ENCODE results near the gene CHST8. TPM values are rescaled to one million over a fixed set of nuclear protein-coding genes. Genes with fewer than 3 reads are reported as not detected.

Gene CHST8
- total RNA-seq, 1 experiment from 2014 or later = not detected

DNA sequence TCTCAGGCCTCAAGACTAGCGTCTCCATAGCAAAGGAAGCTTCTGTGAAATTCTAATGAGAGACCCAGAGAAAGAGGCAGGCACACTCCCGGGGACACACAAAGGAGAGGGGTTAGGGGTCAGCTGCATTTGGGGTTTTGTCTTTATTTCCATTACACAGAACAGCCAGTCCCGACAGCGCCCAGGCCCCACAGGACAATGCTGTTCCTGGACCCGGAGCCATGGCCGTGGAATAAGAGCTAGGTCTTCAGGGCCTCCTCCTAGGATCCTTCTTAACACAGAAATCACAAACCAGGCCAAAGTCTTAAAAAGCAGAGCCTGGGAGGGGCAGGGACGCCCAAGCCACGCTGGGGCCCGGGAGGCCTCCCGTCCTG, 197.7 kb downstream of the CHST8 start:
- no peaks in the 10 kb centered on the region for H3K36me3 ChIP-seq (ENCODE audit: control insufficient read depth, insufficient read depth, low read length)
- no peak for DNase-seq
- intact Hi-C loops (cut with micrococcal nuclease; ENCODE audit: unreplicated experiment) = no loop called here
- H3K9me3 Mint-ChIP-seq (ENCODE audit: unreplicated experiment) = no peaks in the 10 kb centered on the region
- peak overlapping the region; percentile 38 for H3K4me3 ChIP-seq (ENCODE audit: low read depth, low read length)
- no peaks in the 10 kb centered on the region for H3K36me3 Mint-ChIP-seq (ENCODE audit: insufficient read depth, unreplicated experiment)
- no peaks in the 10 kb centered on the region for H3K4me1 Mint-ChIP-seq (ENCODE audit: low read depth, unreplicated experiment)
- TF ChIP-seq, protein P1, sequence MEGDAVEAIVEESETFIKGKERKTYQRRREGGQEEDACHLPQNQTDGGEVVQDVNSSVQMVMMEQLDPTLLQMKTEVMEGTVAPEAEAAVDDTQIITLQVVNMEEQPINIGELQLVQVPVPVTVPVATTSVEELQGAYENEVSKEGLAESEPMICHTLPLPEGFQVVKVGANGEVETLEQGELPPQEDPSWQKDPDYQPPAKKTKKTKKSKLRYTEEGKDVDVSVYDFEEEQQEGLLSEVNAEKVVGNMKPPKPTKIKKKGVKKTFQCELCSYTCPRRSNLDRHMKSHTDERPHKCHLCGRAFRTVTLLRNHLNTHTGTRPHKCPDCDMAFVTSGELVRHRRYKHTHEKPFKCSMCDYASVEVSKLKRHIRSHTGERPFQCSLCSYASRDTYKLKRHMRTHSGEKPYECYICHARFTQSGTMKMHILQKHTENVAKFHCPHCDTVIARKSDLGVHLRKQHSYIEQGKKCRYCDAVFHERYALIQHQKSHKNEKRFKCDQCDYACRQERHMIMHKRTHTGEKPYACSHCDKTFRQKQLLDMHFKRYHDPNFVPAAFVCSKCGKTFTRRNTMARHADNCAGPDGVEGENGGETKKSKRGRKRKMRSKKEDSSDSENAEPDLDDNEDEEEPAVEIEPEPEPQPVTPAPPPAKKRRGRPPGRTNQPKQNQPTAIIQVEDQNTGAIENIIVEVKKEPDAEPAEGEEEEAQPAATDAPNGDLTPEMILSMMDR (IDR thresholded peaks at IDR 0.05; ENCODE audit: insufficient read depth in 1 of 2, low read depth in 1 of 2, low read length in 1 of 2, severe bottlenecking in 1 of 2, unreplicated experiment in 1 of 2) = no peak
- no peaks in the 10 kb centered on the region for H3K9me3 ChIP-seq
- CTCF ChIA-PET = interaction anchor here (0.6 to 1.5 kb wide), 3 partner anchors 9 to 42 kb away, joined by 3 to 8 read pairs (median 4); no protein-coding TSS in a partner anchor
- H3K27me3 ChIP-seq (replicated peaks; ENCODE audit: control insufficient read depth, insufficient read depth, low read length) = no peaks in the 10 kb centered on the region
- H3K27ac Mint-ChIP-seq (ENCODE audit: unreplicated experiment) = no peak overlapping the region
- H3K27me3 Mint-ChIP-seq (ENCODE audit: insufficient read depth, unreplicated experiment) = peaks cover 2% of the 10 kb centered on the region
- no TSS peak for BruUV-seq (replicated peaks)
- 0 out of 2 replicates have a peak, but pooled peaks cover 11% of the 10 kb centered on the region for H3K4me1 ChIP-seq
- H3K4me3 Mint-ChIP-seq (ENCODE audit: unreplicated experiment) = peak overlapping the region; percentile 74
- POLR2A ChIA-PET = interaction anchor here (0.6 to 0.7 kb wide), 3 partner anchors 22 to 389 kb away, joined by 3 to 5 read pairs (median 3); partner anchors contain the start of gene KCTD15

DNA sequence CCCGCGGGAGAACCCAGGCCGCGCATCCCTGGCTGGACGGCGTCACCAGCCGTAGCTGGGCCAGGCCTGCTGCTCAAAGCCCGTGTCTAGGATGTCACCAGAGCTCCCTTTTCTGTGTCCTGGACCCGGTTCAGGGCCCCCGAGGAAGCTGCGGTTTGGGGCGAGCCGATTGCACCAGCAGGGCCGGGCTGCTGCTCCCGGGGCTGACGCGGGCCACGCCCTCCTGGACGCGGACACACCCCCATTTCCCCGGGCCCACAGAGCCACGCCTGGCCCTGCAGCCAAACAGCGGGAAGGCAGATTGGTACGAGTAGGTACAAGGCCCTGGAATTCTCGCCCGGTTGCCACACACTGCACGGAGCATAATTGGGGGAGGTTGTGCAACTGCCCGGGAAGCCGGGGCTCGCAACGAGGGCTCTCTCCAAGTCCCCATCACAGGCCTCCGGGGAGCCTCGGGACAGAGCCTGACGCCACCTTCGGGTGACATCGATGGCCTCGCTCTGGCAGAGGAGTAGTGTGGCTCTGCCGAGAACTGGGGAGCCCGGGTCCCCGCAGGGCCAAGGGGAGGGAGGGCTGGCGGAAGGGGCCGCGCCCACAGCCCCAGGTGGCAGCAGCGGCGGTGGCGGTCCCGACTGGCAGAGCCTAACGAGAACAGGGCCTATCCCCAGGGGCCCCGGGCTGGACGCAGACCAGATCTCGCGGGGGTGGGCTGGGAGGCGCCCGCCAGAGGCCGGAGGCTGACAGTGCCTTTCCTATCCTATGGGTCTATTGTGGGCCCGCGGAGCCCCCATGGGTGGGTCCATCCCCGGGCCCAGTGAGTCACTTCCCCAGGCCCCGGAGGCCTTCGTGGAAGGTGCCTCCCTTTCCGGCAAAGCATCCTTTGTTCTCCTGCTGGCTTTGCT, 198.4 kb downstream of the CHST8 start:
- Mint-ChIP-seq H3K27me3 (ENCODE audit: insufficient read depth, unreplicated experiment) (peaks cover 2% of the 10 kb centered on the region), H3K36me3 (ENCODE audit: insufficient read depth, unreplicated experiment) (no peaks in the 10 kb centered on the region), H3K4me3 (ENCODE audit: unreplicated experiment) (peak overlapping the region; percentile 74), H3K9me3 (ENCODE audit: unreplicated experiment) (no peaks in the 10 kb centered on the region), H3K27ac (ENCODE audit: unreplicated experiment) (no peak overlapping the region), H3K4me1 (ENCODE audit: low read depth, unreplicated experiment) (no peaks in the 10 kb centered on the region)
- peak; percentile 73 to 77 for DNase-seq
- Histone ChIP-seq H3K4me1 (0 out of 2 replicates have a peak, but pooled peaks cover 11% of the 10 kb centered on the region), H3K9me3 (no peaks in the 10 kb centered on the region), H3K36me3 (ENCODE audit: control insufficient read depth, insufficient read depth, low read length) (no peaks in the 10 kb centered on the region), H3K27me3 (replicated peaks; ENCODE audit: control insufficient read depth, insufficient read depth, low read length) (no peaks in the 10 kb centered on the region), H3K4me3 (ENCODE audit: low read depth, low read length) (peak overlapping the region; percentile 38)
- TF ChIP-seq, protein P1 (IDR thresholded peaks at IDR 0.05; ENCODE audit: insufficient read depth in 1 of 2, low read depth in 1 of 2, low read length in 1 of 2, severe bottlenecking in 1 of 2, unreplicated experiment in 1 of 2) = no peak
- ChIA-PET POLR2A (interaction anchor here (0.6 to 0.7 kb wide), 2 partner anchors 23 to 24 kb away, joined by 3 to 5 read pairs; partner anchors contain the start of gene KCTD15), CTCF (interaction anchor here (0.6 to 1.5 kb wide), 3 partner anchors 8 to 42 kb away, joined by 3 to 8 read pairs (median 4); no protein-coding TSS in a partner anchor)
- BruUV-seq (replicated peaks) = no TSS peak
- intact Hi-C loops (cut with micrococcal nuclease; ENCODE audit: unreplicated experiment) = no loop called here

DNA sequence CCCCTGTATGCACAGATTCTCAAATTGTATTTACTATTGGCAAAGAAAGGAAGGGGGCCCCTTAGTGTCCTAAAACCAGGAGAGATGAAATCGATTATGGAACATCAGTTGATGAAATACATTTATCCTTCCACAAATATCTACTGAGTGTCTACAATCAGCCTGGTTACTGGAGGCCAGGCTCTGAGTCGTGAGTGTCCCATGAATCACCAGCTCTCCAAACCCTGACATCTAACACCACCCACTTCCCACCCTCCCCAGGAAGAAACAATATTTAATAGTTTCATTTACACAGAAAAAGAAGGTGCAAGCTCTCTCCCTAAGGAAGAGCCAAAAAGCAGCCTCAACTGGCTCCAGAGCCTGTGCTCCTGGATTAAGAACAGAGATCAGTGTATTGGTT, 200.1 kb downstream of the CHST8 start:
- intact Hi-C loops (cut with micrococcal nuclease; ENCODE audit: unreplicated experiment) = no loop called here
- ChIA-PET CTCF (no interaction called here), POLR2A (interaction anchor here (0.7 kb wide), 1 partner anchor 25 kb away, joined by 4 read pairs; the partner anchor contains the start of gene KCTD15)
- Histone ChIP-seq H3K36me3 (ENCODE audit: control insufficient read depth, insufficient read depth, low read length) (no peaks in the 10 kb centered on the region), H3K4me3 (ENCODE audit: low read depth, low read length) (no peak overlapping the region), H3K27me3 (replicated peaks; ENCODE audit: control insufficient read depth, insufficient read depth, low read length) (no peaks in the 10 kb centered on the region), H3K4me1 (0 out of 2 replicates have a peak, but pooled peaks cover 11% of the 10 kb centered on the region), H3K9me3 (no peaks in the 10 kb centered on the region)
- no peak overlapping the region for H3K27ac Mint-ChIP-seq (ENCODE audit: unreplicated experiment)
- no peaks in the 10 kb centered on the region for H3K36me3 Mint-ChIP-seq (ENCODE audit: insufficient read depth, unreplicated experiment)
- TF ChIP-seq, protein P1 (IDR thresholded peaks at IDR 0.05; ENCODE audit: insufficient read depth in 1 of 2, low read depth in 1 of 2, low read length in 1 of 2, severe bottlenecking in 1 of 2, unreplicated experiment in 1 of 2) = no peak
- no peak for DNase-seq
- H3K9me3 Mint-ChIP-seq (ENCODE audit: unreplicated experiment) = no peaks in the 10 kb centered on the region
- BruUV-seq (replicated peaks) = no TSS peak
- H3K4me3 Mint-ChIP-seq (ENCODE audit: unreplicated experiment) = no peak overlapping the region
- peaks cover 2% of the 10 kb centered on the region for H3K27me3 Mint-ChIP-seq (ENCODE audit: insufficient read depth, unreplicated experiment)
- H3K4me1 Mint-ChIP-seq (ENCODE audit: low read depth, unreplicated experiment) = no peaks in the 10 kb centered on the region

Measured in Caco-2 (cell line).